Fibroblast of lung (primary cell): ENCODE data around the gene CD244.

ENCODE experiments used
- EZH2 ChIP-seq: IDR thresholded peaks from 2 replicates; pipeline ENCODE4 v1.5.1; 2012; ENCODE audit warnings: low read length, control low read depth, mild to moderate bottlenecking; ENCODE audit errors: missing control alignments
- TF ChIP-seq, protein P1 (sequence below), 2 donors: IDR thresholded peaks in 1 of 2; conservative IDR thresholded peaks in 1 of 2; 1 replicate in 1 of 2; 2 replicates in 1 of 2; pipeline ENCODE4 v1.5.1; 2011 to 2012; ENCODE audit warnings: low read length in 2 of 2, control low read depth in 1 of 2, inconsistent platforms in 1 of 2, low read depth in 1 of 2, mild to moderate bottlenecking in 1 of 2

DNA sequence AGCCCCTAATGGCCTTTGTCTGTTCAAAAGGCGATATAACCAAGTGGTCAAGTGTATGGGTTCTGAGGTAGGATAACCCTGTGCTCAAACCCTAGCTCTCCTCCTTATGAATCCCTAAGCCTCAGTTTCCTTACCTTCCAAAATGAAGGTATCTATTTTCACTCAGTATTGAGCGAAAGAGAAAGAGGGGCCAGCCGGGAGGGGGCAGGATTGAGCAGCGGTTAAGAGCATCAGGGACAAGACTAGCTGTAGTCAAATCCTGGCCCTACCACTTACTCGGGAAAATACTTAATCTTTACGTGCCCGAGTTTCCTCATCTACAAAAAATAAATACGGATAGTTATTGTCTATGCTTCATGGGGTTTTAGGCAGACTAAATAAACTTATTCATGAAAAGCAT is 41.1 kb downstream of the CD244 start:
- TF ChIP-seq, protein P1, sequence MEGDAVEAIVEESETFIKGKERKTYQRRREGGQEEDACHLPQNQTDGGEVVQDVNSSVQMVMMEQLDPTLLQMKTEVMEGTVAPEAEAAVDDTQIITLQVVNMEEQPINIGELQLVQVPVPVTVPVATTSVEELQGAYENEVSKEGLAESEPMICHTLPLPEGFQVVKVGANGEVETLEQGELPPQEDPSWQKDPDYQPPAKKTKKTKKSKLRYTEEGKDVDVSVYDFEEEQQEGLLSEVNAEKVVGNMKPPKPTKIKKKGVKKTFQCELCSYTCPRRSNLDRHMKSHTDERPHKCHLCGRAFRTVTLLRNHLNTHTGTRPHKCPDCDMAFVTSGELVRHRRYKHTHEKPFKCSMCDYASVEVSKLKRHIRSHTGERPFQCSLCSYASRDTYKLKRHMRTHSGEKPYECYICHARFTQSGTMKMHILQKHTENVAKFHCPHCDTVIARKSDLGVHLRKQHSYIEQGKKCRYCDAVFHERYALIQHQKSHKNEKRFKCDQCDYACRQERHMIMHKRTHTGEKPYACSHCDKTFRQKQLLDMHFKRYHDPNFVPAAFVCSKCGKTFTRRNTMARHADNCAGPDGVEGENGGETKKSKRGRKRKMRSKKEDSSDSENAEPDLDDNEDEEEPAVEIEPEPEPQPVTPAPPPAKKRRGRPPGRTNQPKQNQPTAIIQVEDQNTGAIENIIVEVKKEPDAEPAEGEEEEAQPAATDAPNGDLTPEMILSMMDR (conservative IDR thresholded peaks at IDR 0.05 in 1 of 2, IDR thresholded peaks at IDR 0.05 in 1 of 2; ENCODE audit: low read depth in 1 of 2, low read length in 2 of 2): no peak
- no peak for TF ChIP-seq EZH2
